ENCODE data around the gene UBL4B. TPM values are rescaled to one million over a fixed set of nuclear protein-coding genes. Genes with fewer than 3 reads are reported as not detected.
"Not testable (repeated sequence)": the region's sequence is repeated elsewhere in the genome, so short reads cannot be mapped to it uniquely, and the experiment has no call there.

UBL4B gene
- total RNA-seq = not detected
- long read RNA-seq = 0 reads

DNA sequence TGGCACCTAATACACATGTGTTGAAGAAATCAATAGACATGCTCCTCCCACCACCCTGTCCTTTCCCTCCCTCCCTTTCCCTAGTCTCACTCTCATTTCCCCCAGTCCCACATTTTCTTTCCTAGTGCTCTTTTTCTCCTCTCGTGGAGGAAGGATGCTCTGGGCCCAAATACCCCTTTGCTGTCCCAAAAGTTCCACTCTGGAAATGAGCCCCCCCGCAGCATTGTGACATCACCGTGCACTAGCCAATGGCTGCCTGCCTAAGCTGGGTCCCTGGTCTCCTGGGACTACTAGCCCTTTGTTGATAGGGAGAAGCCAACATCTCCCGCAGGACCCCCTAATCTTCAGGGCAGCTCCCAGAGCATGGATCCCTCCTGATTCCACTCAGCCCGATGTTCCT is at the start of gene UBL4B:
Gene UBL4B, plus strand, starts transcription at position 301 of the 400 bp plus-strand sequence. Its CDS starts 92 bp downstream, at position 393.
- no peak for DNase-seq (ENCODE audit: low spot score)
- intact Hi-C loops (cut with DNase I) = no loop called here

DNA sequence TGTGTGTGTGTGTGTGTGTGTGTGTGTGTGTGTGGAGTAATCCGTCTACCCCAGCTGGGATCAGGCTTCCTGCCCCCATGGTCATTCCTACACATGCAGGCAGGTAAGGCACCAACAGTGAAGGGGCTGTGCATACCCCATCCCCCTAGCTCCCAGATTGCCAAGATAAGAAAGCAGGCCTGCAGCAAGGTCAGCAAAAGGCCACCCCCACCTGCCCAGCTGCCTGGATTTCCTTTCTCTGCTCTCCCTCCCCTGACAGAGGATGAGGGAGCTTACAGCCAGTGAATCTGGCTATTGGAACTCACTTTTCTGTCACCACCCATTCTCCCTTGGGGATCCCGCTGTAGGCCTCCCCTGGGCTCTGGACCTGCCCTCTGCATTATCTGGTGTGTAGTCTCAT is 49.6 kb upstream of the UBL4B start:
- no peak for DNase-seq (ENCODE audit: low spot score)
- intact Hi-C loops (cut with DNase I) = no loop called here

DNA sequence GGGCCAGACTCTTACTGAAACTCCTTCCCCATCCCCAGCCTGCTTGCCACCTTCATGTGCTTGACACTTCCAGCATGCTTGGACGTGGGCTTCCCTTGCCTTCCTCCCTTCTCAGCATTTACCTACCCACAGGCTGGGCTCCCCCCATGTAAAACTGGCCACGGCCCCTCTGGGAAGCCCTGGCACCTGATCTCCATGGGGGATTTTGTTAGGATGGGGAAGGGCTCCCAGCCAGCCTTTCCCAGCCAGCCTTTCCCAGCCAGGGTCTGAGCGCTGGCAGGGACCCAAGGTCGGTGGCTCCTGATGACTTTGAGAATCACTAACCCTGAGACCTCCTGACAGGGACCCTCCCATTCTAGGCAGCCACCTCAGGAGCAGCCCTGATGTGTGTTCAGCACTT is 48.5 kb upstream of the UBL4B start:
- intact Hi-C loops (cut with DNase I) = no loop called here

GRCh38 chr1:110064576-110065337 is 47.5 kb upstream of the UBL4B start:
- intact Hi-C loops (cut with DNase I) = no loop called here
- DNase-seq (ENCODE audit: low spot score) = no peak

More for the DNA sequence above, 48.5 kb upstream of the UBL4B start:
- no peak for DNase-seq (ENCODE audit: low spot score)

DNA sequence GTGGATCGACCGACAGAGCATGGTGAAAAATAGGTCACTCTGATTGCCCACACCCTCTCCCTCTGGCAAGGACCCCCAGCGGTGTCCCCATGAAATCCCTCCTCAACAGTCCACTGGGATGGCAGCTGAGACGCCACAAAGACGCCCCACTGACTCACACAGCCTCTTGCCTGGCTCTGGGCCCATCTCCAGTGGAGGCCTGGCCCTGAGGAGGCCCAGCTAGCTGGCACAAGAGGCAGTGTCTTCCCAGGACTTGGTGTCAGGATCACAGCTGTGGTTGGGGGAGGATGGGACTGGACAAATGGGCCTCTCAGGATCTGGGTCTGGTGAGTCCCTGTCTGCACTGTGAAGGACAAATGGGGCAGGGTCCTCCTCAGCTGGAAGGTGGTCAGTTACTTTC is 46.4 kb upstream of the UBL4B start:
- no peak for DNase-seq (ENCODE audit: low spot score)
- intact Hi-C loops (cut with DNase I) = no loop called here

GRCh38 chr1:110067479-110067892 is 44.8 kb upstream of the UBL4B start:
- DNase-seq (ENCODE audit: low spot score) = no peak

DNA sequence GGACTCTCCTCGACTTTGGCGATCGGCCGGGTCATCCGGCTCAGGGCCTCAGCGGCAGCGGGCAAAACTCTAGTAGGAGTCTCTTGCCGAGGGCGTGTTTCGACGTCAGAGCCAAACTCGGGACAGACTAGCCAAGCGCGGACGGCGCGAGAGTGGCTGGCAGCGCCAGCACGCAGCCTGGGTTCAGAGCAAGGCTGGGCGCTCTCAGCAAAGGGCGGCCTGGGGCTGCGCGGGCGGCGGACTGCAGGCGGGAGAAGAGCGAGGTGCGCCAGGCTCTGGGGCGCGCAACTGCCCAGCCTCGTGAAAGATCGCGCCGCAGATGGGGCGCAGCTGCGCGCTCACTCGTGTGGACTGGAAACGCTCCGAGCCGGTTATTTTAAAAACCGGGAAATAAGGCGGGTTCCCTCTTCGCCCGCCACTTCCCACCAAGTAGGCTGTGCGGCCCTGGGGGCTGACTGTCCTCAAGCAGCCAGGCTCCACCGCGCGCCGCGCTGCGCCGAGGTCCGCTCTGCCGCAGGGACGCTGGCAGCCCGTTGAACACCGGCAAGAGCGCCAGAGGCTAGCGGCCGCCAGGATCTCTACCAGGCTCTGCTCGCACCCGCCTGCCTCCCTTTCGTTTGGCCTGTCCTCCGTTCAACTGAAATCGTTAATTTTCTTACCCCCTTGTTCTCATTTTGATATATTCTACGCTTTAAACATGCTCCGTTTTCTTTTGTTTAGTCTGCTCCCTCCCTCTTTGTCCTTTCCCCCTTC is 44.2 kb upstream of the UBL4B start:
- intact Hi-C loops (cut with DNase I) = no loop called here

More at GRCh38 chr1:110067479-110067892, 44.8 kb upstream of the UBL4B start:
- intact Hi-C loops (cut with DNase I) = no loop called here

DNA sequence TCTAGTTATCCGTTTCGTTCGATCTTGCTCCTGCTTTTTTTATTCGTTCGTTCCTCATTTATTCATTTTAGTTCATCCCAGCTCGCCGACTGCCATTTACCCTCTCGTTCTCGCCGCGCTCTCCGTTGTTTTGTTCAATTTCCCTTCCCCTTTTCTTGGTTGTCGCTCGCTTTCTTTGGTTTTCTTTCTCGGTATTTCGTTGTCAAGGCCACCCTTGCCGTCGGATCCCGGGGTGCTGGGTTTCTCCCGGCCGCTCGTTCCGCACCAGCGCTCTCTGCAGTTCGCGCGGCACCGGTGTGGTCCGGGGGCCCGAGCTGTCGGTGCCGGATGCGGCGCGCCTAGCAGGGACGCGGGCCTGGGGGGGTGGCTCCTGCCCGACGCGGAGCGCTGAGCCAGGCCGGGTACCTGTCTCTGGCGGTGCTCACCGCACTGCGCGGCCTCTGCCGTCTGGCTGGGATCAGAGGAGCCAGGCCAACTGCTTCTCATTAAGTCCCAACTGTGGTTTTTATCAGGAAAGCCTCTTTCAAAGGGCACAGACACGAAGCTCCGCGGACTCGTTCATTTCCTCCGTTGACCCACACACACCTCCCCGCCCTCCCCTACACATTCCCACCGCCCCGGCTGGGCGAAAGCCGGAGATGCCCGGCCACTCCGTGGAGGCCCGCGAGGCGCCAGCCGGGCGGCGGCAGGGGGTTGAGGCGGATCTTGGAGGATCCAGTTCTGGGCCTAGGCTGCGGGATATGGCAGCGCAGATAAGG is 43.4 kb upstream of the UBL4B start:
- no peak for DNase-seq (ENCODE audit: low spot score)
- intact Hi-C loops (cut with DNase I) = no loop called here

More for the DNA sequence above, 44.2 kb upstream of the UBL4B start:
- DNase-seq (ENCODE audit: low spot score) = no peak

- DNase-seq (ENCODE audit: low spot score) = no peak
- intact Hi-C loops (cut with DNase I) = no loop called here
These were observed 42.6 kb upstream of the UBL4B start for GRCh38 chr1:110069404-110070281.

DNA sequence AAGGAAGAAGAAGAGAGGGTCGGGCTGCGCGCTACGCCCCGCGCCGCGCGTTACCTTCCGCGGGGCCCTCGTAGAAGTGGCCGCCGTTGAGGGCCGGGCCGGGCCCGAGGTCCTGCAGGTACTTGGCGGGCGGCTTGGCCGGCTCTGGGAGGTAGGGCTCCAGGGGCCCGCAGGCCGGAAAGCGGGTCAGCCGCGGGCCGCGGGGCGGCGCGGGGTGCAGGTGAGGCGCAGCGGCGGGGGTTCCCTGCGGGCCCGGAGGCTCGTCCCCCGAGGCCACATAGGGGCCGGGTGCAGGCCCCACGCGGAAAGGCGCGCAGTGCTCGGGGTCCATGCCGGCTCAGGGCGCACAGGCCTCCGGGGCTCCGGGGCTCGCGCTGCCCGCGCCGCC is 42.0 kb upstream of the UBL4B start:
- intact Hi-C loops (cut with DNase I) = no loop called here
- no peak for DNase-seq (ENCODE audit: low spot score)

DNA sequence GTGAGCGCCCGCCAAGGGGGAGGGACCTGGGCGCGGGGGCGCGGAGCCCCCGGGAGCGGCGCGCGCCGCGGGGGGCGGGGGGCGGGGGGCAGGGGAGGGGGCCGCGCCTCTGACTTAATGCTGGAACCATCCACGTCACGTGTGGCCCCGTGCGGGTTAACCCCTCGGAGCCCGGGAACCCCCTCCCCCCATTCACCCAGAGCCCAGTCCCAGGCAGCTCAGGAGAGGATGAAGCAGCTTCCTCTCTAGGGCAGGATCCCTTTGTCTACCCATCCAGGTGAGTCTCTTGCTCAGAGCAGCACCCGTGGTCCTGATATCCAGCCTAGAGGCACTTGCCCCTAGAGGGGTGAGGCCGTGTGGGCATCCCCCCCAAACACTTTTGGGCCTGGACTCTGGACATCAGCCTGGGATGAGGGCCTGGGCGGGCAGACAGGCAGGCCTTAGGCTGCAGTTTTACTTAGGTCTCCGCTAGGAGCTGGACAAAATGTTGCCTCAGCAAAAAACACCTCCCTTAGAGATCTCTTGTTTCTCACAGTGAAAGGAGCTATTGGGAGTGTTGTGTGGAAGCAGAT is 41.5 kb upstream of the UBL4B start, which contains the start of gene ALX3:
Gene ALX3, minus strand, starts transcription at position 2 of the 572 bp plus-strand sequence. CDS start 60 bp downstream, outside the sequence.
- DNase-seq (ENCODE audit: low spot score) = no peak
- intact Hi-C loops (cut with DNase I) = no loop called here

DNA sequence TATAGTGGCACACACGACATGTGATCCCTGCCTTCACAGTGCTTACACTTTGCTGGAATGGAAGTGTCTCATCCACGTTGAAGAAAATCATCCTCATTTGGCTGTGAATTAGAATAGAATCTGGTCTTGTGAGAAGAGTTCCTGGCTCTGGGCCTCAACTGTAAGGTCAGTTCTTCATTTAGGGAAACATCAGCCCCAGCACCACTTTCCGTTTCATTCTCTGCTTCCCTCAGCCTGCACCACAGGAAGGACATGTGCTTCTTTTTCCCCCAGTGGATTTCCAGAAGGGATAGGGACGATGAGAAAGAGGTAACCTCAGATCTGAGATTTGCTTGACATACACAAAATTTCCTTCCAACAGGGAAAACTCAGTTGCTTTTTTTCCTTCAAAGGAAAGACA is 38.1 kb upstream of the UBL4B start:
- intact Hi-C loops (cut with DNase I) = no loop called here
- DNase-seq (ENCODE audit: low spot score) = no peak

- intact Hi-C loops (cut with DNase I) = no loop called here
These were observed 35.3 kb upstream of the UBL4B start for GRCh38 chr1:110076789-110077500.

DNA sequence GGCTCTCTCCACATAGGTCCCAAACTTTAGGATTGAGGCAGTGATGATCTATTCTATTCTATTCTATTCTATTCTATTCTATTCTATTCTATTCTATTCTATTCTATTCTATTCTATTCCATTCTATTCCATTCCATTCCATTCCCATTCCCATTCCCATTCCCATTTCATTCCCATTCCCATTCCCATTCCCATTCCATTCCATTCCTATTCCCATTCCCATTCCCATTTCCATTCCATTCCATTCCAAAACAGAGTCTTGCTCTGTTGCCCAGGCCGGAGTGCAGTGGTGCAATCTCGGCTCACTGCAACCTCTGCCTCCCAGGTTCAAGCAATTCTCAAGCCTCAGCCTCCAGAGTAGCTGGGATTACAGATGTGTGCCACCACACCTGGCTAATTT is 32.2 kb upstream of the UBL4B start:
- DNase-seq (ENCODE audit: low spot score); intact Hi-C loops (cut with DNase I): not testable (repeated sequence)

More at GRCh38 chr1:110076789-110077500, 35.3 kb upstream of the UBL4B start:
- no peak for DNase-seq (ENCODE audit: low spot score)

GRCh38 chr1:110081061-110081460 is 31.2 kb upstream of the UBL4B start:
- no peak for DNase-seq (ENCODE audit: low spot score)
- intact Hi-C loops (cut with DNase I) = no loop called here

GRCh38 chr1:110082477-110082876 is 29.8 kb upstream of the UBL4B start:
- no peak for DNase-seq (ENCODE audit: low spot score)
- intact Hi-C loops (cut with DNase I) = no loop called here

GRCh38 chr1:110083061-110083865 is 29.0 kb upstream of the UBL4B start:
- no peak for DNase-seq (ENCODE audit: low spot score)
- intact Hi-C loops (cut with DNase I) = no loop called here

Data from cardiac septum (tissue), 1 donor.